Gastrocnemius medialis (tissue), 4 donors: ENCODE results near the gene PHRF1.

ENCODE experiments used
- CTCF ChIP-seq, 5 experiments: fragments of 450-650 bp in 3 of 5; fragments of 200-600 bp in 2 of 5; sonication (generic) in 2 of 5; IDR thresholded peaks in 4 of 5; conservative IDR thresholded peaks in 1 of 5; 1 replicate in 4 of 5; 2 replicates in 1 of 5; pipeline ENCODE4 v1.5.1; 2016 to 2019; ENCODE audit warnings: antibody characterized with exemption in 5 of 5, mild to moderate bottlenecking in 3 of 5, moderate library complexity in 3 of 5
- POLR2A ChIP-seq, 2 donors: fragments of 450-650 bp; IDR thresholded peaks; one replicate each; pipeline ENCODE4 v1.6.1; 2017; ENCODE audit warnings: antibody characterized with exemption in 2 of 2, mild to moderate bottlenecking in 2 of 2, moderate library complexity in 2 of 2

GRCh38 chr11:536841-537621 lies 39.2 kb upstream of the PHRF1 start, which contains the start of gene LRRC56:
- TF ChIP-seq POLR2A (IDR thresholded peaks at IDR 0.05): no peak
- no peak for TF ChIP-seq CTCF (IDR thresholded peaks at IDR 0.05 in 4 of 5, conservative IDR thresholded peaks at IDR 0.05 in 1 of 5)
